ENCODE measurements around the gene ALCAM.

Gene ALCAM

DNA sequence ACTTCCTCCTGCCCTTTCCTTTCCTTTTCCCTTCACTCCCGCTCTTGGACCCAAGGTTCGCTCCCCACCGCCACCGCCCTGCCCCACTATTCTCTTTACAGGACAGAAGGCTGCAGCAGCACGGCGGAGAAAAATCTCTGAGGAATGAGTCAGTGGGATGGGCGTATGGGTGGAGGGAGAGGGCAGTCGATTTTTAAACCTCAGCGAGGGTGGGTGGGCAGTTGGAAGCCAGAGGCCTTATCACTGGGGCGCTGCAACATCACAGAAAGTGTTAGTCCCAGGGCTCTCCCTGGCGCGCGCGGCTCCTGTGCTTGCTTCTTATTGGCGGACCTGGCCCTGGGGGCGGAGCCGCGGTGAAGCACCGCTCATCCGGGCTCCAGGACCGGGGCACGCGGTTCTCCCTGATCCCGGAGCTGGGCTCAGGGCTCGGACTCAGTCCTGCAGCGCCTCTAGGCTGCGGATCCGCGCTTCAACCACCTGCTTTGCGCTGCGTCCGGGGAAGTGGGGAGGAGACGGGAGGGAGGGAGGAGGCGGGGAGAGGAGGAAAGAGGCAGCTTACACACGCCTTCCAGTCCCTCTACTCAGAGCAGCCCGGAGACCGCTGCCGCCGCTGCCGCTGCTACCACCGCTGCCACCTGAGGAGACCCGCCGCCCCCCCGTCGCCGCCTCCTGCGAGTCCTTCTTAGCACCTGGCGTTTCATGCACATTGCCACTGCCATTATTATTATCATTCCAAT is at the start of gene ALCAM:
TSS of gene ALCAM (plus strand) at position 584 of the 737 bp plus-strand sequence.
- DNase-seq: peak; percentile 95

DNA sequence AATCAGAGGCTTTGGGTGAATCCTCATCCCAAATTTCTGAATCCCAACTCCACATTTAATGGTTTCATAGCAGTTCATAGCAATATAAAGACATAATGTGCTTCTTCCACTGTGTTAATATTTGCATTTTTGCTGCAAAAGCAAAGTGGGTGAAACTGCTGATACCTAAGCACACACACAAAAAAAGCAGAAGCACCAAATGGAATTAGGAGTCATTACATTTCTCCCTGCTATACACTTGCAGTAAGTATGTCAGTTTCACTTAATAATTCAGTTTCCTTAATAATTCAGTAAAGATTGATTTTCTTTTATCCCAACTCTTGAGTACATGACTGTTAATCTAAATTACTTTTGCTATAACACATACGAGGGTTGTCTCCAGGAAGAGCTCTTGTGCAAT is 48.9 kb upstream of the ALCAM start:
- no peak for DNase-seq

DNA sequence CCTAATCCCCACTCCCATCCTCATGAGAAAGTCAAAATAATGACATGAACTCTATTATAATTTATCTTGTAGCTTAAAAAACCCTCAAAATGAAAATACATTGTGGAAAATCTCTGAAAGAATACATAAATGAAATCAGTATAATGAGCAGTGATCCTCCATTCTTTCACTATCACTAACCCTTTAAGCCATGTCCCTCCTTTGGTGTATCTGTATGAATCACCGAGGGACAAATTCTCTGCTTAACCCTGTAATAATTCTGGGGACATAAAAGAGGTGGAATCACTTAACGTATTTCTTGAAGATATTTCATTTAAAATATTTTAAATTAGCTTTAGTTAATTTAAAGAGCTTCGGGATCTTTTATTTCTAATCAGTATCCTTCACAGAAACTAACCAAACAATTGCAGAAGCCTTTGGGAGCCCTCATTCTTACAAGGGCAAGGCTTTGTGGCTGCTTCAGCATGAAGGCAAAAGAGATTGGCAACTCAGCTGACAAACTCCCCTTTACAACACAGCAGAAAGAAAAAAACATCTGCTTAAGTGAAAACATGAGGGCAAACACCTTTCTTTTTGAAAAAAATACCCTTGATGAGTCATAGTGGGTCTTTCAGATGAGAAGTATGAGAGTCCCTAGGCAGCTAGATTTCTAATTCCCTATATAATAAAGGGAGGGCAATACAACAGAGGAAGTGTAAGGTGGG is 44.0 kb upstream of the ALCAM start:
- DNase-seq: no peak

DNA sequence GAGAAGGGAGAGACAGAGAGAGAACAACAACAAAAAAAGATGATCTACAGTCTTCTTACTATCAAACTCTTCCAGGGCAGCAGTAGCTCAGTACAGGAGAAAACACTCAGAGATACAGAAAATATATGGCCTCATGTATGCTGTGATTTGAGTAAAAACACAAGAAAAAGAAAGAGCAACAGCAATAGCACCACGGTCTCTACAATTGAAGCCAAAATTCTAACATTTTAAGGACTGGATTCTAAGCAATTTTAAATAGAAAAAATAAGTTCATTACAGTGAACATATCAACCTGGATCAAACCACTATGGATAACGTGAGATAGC is 43.5 kb upstream of the ALCAM start:
- no peak for DNase-seq

DNA sequence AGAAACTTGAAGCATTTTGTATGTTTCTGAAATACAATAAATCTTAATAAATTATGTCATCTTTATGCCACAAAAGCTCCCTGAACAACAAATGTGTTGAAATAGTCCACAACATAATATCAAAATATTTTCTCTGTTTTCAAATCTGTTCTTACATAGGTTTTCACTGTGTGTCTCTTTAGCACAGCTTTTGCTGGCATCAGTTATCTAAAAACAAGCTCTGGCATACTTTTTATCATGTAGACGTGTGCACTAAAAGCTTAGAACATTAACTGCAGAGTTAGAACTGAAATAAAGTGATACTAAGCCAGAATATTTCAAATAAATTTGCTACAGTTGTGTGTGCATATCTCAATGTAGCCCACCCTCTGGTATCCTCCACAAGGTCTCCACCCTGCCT is 41.8 kb upstream of the ALCAM start:
- DNase-seq: no peak

DNA sequence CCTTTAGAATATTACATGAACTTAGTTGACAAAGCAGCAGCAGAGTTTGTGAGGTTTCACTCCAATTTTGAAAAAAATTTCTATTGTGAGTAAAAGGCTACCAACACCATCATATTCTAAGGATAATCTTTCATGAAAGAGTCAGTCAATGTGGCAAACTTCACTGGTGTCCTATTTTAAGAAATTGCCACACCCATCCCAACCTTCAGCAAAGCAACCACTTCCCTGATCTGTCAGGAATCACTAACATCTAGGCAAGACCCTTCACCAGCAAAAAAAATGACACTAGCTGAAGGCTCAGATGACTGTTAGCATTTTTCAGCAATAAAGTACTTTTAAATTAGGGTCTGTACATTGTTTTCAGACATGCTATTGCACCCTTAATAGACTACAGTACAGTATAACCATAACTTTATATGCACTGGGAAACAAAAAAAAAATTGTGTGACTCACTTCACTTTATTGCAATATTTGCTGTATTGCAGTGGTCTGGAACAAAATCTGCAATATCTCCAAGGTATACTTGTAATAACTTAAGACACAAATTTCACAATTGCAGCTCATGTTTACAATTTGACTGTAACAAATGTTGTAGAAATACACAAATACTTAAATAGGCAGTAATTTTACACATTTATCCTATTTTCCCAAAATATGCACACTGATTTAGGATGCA is 38.9 kb upstream of the ALCAM start:
- DNase-seq: no peak

DNA sequence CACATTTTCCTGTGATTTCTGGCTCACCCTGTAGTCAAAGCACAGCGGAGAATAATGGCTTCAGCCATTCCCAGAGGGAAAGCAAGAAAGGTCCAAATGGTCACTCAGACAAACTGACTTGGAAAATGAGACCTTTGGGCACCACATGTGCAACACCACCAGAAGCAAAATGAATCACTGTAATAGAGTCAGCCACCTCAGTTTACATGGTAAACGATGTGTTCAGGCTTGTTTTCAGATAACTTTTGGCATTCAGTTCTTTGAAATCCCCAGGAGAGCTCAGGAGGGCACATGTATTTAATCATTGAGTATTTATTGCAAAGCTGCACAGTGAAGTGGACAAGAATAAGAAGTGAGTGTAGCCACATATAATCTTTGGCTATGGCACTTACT is 38.4 kb upstream of the ALCAM start:
- no peak for DNase-seq

DNA sequence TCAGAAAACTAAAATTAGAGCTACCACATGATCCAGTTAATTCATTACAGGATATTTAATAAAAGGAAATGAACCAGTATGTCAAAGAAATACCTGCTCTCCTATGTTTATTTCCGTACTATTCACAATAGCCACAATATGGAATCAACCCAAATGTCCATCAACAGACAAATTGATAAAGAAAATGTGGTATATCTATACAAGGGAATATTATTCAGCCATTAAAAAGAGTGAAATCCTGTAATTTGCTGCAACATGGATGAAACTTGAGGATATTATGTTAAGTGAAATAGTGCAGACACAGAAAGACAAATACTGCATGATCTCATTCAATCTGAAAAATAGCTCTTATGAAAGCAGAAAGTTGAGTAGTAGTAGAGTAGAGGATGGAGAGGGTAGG is 33.7 kb upstream of the ALCAM start:
- DNase-seq: no peak

DNA sequence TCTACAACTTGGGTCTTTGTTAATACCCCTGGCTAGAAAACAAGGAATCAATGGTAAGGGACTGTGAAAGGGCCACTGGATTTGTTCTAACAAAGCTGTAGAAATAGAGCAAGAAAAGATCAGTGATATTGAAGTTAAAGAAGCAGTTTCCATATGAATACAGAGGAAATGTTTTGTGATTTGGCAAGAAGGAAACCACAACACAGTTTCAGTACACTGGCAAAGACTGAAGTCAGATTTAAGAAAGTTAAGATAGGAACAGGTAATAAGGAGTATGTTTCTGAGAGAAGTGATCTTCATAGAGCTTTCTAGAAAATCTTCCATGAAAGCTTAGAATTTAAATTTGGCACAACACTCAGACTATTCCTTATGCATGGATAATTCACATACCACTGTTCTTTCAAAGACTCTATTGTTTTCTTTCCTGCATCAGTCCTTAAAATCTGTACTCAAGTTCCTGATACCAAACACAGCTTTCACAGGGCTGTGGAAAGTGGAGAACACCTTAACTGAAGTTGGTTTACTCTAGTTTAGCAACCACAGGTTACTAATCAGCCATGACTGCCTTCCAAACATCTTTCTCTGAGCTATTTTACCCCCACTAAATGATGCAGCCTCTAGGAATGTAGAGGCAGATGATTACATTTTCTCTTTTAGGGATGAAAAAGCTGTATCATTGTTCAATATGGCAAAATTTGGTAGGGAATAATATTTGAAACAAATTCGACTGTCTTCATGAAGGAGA is 32.4 kb upstream of the ALCAM start:
- DNase-seq: no peak

DNA sequence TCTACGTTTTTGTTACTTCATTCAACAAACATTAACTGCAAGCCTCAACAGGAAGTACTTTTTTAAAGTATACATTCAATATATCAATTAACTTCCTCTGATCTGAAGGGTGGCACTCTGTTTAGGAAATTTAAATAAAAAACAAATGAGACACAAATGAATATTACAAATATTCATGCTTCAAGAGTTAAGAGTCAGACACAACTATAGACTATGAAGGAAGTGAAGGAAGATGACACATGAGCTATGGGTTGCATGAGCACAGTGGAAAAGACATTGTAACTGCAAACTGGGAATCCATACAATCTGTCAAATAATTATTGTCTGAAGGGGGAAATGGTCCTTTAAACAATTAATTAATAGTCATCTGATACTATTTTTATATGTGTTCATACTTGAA is 26.8 kb upstream of the ALCAM start:
- DNase-seq: no peak

DNA sequence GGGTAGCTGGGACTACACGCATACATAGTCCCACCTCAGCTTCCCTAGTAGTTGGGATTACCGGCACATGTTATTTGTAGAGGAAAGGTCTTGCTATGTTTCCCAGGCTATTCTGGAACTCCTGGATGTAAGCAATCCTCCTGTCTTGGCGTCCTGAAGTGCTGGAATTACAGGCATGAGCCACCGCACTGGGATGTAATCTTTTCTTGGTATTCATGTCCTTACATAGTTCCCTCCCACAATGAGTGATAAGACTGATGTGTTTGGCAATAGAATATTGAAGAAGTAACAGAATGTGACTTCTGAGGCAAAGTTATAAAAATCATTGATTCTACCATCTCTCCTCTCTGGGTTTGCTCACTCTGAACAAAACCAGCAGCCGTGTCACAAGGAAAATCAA is 22.7 kb upstream of the ALCAM start:
- DNase-seq: no peak

DNA sequence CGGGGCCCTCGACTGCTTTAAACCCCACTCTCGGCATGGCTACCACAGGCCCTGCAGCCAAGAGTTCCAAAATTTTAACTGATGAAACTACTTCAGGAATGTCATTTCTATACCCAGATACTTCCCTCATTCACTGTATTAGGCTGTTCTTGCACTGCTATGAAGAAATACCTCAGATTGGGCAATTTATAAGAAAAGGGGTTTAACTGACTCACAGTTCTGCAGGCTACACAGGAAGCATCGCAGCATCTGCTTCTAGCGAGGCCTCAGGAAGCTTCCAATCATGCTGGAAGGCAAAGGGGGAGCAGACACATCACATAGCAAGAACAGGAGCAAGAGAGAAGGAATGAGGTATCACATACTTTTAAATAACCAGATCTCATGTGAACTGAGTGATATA is 21.6 kb upstream of the ALCAM start:
- no peak for DNase-seq

DNA sequence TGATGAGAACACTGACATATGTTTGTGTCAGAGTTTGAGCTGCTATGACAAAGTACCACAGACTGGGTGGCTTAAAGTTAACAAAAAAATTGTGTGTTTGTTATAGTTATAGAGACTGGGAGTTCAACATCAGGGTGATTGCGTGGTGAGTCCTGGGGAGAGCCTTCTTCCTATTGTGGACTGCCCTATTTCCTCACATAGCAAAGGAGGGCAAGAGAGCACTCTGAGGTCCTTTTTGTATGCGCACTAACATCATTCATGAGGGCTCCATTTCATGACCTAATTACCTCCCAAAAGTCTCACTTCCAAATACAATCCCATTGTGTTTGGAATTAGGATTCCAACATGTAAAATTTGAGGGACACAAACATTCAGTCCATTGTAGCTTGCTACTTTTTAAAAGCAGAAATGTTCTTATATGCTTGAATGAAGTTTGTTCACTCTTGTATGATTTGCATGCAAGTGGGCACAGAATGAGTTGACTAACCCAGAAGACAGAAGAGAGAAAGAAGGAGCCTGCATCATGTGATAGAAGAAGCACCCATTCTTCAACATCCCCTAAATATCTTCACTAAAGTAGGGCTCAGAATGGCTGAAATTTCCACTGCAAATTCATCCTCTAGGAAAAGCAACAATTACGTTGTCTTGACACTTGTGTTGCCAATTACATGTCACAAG is 18.9 kb upstream of the ALCAM start:
- no peak for DNase-seq

DNA sequence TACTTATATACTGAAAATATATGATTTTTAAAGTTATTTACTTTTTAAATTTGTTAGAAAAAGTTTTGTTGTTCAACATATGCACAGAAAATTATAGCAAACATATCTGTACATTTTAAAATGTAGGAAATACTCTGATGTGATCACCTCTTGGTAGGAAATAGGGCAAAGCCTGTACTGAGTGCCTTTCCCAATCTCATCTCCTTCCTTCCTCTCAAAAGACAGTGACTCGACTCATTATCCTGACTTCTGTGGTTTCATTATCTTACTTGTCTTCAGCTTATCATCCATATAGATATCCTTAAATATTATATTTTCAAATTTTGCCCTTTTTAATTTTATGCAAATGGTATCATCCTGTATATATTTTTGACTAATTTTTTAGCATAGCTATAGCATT is 18.4 kb upstream of the ALCAM start:
- no peak for DNase-seq

DNA sequence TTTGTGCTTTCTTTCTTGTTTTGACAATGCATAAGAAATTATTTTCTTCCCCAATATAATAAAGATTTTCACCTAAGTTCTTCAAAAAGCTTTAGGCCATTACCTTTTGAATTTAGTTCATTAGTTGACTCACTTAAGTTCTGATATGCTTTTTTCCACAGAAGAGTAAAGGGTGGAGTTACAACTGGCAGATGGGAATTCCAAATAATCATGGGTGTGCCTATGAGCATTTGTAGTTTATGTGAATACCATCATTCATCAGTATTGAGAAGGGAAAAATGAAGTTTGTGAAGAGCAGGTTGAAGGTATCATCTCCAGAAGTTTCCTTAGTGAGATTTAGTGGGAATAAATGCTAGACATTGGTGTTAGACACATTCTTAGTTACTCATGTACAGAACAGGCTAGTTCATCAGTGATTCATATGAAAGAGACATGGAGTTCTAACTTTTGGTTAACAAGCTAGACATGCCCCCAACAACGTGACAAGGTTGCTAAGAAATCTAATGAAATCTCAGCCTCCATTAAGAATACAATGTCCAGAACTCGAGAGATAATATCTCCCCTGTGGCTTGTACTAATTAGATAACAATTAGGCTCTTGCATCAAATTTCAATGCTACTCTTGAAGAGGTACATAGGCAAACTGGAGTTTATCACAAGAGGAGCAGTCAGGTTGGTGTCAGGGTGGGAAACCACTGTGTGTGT is 16.9 kb upstream of the ALCAM start:
- DNase-seq: peak; percentile 46

DNA sequence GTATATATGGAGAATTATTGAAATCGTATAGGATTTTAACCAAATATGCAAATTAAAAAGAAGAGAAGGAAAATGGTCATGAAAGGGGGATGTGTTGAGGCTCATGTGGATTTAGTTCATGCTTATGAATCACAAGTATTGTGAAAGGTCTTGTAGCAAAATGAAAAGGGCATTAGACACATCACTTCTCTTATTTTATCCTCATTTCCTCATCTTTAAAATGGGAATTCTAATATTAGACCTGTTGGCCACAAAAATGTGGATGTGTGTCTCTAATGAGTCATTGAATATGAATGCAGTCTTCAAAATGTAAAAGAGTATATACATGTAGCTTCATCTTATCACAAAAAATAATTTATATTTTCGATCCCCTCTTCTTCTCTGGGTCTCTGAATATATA is 14.9 kb upstream of the ALCAM start:
- DNase-seq: no peak

DNA sequence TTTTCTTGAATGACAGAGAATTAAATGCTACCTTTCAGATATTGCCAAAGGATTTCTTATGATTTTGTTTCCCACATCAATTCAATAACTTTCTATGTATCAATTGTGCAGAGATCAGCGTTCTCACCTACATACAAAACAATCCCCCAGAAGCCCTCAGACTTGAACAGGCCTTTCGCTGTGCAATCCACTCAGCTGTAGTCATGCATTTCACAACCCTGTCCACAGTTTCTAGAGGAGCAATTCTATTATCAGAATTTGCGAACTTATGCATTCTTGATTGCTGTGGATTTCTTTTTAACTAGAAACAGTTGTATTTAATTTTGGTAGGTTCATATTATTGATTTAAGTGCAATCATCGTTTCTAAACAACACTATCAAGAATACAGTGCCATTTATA is 13.7 kb upstream of the ALCAM start:
- no peak for DNase-seq

DNA sequence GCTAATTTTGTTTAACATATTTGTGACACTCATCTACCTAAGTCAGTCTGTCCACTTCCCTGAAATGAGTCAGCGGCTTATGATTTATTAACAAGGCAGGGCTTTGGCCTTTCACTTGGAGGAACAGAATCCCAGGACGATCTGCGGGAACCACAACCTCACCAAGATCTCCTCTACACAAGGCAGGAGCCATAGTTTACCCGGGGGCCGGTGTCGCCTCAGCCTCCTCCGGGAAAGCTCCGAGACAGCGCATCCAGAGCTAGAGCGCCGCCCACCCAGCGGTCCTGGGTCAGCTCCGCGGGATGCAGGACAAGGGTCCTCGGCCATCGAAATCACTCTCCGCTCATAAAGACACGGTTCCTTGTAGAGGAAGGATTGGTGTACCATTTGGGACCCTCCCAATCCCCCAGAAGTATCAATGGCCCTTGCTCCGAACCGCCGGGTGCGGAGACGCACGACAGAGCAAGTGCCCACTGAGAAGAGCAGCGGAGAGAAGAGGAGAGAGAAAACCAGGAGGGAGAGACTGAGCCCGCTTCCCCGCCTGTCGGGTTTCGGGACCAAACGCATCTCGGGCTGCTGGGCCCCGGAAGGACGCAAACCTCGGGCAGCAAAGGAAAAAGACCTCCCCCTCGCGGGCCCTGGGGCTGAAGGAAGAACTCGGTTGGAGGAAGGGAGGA is 13.1 kb upstream of the ALCAM start:
- no peak for DNase-seq

DNA sequence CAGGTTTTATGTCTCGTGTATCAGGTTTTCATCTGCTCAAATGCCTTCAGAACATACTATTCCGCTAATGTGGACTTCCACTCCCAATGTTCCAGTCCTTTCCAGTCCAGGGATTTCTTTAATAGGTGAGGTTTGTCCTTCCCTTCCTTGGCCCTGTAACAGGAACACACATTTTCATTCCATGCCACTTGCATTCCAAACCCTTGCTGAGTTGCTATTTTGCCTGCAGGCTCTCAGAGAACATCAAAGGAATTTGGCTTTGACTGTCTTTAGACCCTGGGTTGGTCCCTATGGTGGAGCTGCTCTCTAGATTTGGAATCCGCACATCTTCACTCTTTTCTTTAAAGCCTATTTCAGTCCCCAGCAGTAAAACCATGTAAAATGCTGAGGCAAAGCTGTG is 12.3 kb upstream of the ALCAM start:
- DNase-seq: no peak

DNA sequence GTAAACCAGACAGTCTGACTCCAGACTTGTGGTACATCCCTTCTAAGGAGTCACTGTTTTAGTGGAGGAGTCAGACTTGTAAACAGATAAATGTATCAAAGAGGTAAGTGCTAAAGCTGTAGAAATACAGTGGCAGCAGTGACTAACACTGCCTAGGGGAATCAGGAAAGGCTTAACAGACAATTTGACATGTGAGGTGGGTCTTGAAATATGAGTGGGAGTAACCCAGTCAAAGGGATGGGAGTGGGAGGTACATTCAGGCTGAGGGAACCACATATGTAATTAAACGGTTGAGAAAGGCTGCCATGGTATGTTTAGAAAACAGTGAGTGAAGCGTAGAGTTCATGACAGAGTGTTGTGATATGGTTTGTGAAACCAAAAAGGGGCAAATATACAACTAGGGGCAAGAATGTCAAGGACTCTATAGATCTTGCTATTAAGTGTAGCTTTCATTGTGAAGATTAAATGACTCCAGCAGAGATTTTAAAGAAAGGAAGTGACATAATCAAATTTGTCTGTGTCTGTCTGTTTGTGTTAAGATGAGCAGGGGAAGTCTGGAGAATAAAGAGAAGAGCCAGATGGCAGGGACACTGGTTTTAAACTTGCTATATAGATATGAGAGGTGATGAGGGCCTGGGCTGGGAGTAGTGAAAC is 11.2 kb upstream of the ALCAM start:
- DNase-seq: no peak

DNA sequence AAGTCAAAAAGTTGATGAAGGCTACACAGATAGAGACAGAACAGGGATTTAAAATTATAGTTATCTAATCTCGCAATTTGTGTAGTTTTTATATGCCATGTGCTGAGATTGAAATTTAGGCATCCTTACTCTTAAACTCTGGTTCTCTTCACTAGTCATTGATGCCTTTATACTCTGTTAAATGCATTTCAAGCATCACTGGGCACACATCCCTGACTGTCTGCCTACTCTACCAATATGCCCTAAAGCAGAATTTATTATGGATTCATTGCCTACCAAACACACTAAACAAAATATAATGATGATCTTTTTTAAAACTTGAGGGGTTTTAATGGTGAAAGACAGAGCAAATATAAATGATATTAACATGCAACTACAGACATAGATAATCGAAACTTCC is 10.3 kb upstream of the ALCAM start:
- DNase-seq: no peak
